Sigmoid colon (tissue), 4 donors: ENCODE measurements around the gene ACYP2.

Experiments
- CTCF ChIP-seq, 4 experiments: fragments of 450-650 bp in 3 of 4; fragments of 200-600 bp in 1 of 4; IDR thresholded peaks; one replicate each; pipeline ENCODE4 v1.5.1; 2016 to 2019; ENCODE audit warnings: antibody characterized with exemption in 4 of 4, mild to moderate bottlenecking in 3 of 4, moderate library complexity in 2 of 4
- EP300 ChIP-seq, 4 donors: sonication (generic); formaldehyde crosslinking; IDR thresholded peaks; one replicate each; pipeline ENCODE4 v1.6.1; 2017; ENCODE audit warnings: antibody characterized with exemption in 4 of 4
- POLR2A ChIP-seq, 2 donors: fragments of 450-650 bp; IDR thresholded peaks; one replicate each; pipeline ENCODE4 v1.6.1; 2016; ENCODE audit warnings: antibody characterized with exemption in 2 of 2, mild to moderate bottlenecking in 2 of 2, moderate library complexity in 2 of 2
- POLR2AphosphoS5 ChIP-seq, 4 donors: sonication (generic); formaldehyde crosslinking; IDR thresholded peaks; one replicate each; pipeline ENCODE4 v1.6.1; 2017; ENCODE audit warnings: antibody characterized with exemption in 4 of 4

- TF ChIP-seq POLR2A (IDR thresholded peaks at IDR 0.05) = no peak
- no peak for TF ChIP-seq CTCF (IDR thresholded peaks at IDR 0.05)
- TF ChIP-seq POLR2AphosphoS5 (IDR thresholded peaks at IDR 0.05) = no peak
- no peak for TF ChIP-seq EP300 (IDR thresholded peaks at IDR 0.05)
Measured at GRCh38 chr2:54350426-54350825, 235.0 kb downstream of the ACYP2 start.
